SJCRH30 (cell line): Measurements from ENCODE around the gene GRIK4. TPM values are rescaled to one million over a fixed set of nuclear protein-coding genes. Genes with fewer than 3 reads are reported as not detected.

Source experiments
- DNase-seq, 2 experiments: peaks; one replicate each; pipeline ENCODE4 v3.0.0-alpha.2; 2015 to 2020
- H3K27ac ChIP-seq: fragments of 250-450 bp; sonication (Bioruptor Pico); 2 replicates; pipeline ENCODE4 v1.5.1; 2020; ENCODE audit warnings: mild to moderate bottlenecking, moderate library complexity
- H3K27me3 ChIP-seq: fragments of 250-450 bp; sonication (Bioruptor Pico); 2 replicates; pipeline ENCODE4 v1.5.1; 2020; ENCODE audit warnings: mild to moderate bottlenecking, moderate library complexity
- H3K36me3 ChIP-seq: fragments of 250-450 bp; sonication (Bioruptor Pico); 2 replicates; pipeline ENCODE4 v1.5.1; 2020; ENCODE audit warnings: mild to moderate bottlenecking, moderate library complexity
- H3K4me1 ChIP-seq: fragments of 250-450 bp; sonication (Bioruptor Pico); 2 replicates; pipeline ENCODE4 v1.5.1; 2020; ENCODE audit warnings: mild to moderate bottlenecking, moderate library complexity
- H3K4me3 ChIP-seq: fragments of 250-450 bp; sonication (Bioruptor Pico); 2 replicates; pipeline ENCODE4 v1.5.1; 2020; ENCODE audit warnings: mild to moderate bottlenecking, moderate library complexity
- H3K9me3 ChIP-seq: fragments of 250-450 bp; sonication (Bioruptor Pico); replicated peaks from 2 replicates; pipeline ENCODE4 v1.5.1; 2020; ENCODE audit warnings: mild to moderate bottlenecking, moderate library complexity
- total RNA-seq: library from RNA; depleted of rRNA; stranded (reverse); fragments of >200 nt; shearing (Covaris generic); gene quantifications from 2 replicates; pipeline ENCODE4 v1.2.3, GENCODE V29; 2014

GRIK4 gene
- total RNA-seq, 1 experiment from 2014 or later: not detected

- no peaks in the 10 kb centered on the region for H3K36me3 ChIP-seq
- no peak overlapping the region for H3K4me3 ChIP-seq
- H3K27ac ChIP-seq: no peak overlapping the region
- DNase-seq: no peak
- no peaks in the 10 kb centered on the region for H3K27me3 ChIP-seq
- H3K9me3 ChIP-seq: no peaks in the 10 kb centered on the region
- H3K4me1 ChIP-seq: no peaks in the 10 kb centered on the region
Observed at GRCh38 chr11:120869097-120869496, 357.5 kb downstream of the GRIK4 start.

DNA sequence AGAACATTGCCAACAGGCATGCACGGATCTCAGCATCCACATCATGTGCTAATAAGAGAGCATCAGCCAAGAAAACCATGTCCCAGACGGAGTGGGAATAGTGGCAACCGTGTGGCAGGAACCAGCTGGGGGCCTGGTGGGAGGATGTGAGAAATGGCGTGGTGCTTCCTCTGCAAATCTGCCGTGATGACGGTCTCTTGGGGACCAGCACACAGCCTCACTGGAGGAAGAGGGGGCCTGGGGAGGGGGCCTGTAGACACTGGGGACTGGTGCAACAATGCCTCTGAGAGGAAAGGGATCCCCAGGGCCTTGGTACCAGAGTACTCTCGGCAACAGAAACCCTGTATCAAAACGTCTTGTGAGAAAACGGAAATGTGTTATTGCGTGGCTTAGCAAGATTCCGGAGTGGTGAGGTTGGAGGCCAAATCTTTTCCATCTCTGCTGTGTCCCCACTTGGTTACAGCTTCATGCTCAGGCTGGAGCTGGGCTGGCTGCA lies 358.0 kb downstream of the GRIK4 start:
- no peaks in the 10 kb centered on the region for H3K36me3 ChIP-seq
- no peak for DNase-seq
- H3K27me3 ChIP-seq: no peaks in the 10 kb centered on the region
- H3K4me1 ChIP-seq: no peaks in the 10 kb centered on the region
- no peaks in the 10 kb centered on the region for H3K9me3 ChIP-seq
- H3K27ac ChIP-seq: no peak overlapping the region
- H3K4me3 ChIP-seq: no peak overlapping the region

- H3K9me3 ChIP-seq: no peaks in the 10 kb centered on the region
Observed at GRCh38 chr11:120871194-120871593, 359.6 kb downstream of the GRIK4 start.

DNA sequence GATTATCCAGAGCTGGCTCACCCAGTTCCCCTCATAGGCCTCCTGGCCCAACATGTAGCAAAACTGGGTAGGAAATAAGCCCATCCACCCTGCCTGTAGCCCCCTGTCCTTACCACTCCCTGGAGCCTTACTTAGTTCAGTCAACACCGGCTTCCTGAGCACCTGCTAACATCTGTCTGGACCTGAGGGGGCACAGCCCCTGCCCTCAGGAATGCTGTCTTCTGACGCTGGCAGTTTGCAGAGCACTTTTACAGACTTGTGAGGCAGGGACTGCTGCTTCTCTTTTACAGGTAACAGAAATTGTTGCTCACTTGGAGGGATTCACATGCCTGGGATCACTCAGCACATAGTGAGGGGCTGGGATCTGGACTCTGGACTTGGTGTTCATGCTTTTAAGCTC lies 360.4 kb downstream of the GRIK4 start:
- DNase-seq: no peak
- Histone ChIP-seq H3K9me3 (no peaks in the 10 kb centered on the region), H3K27me3 (no peaks in the 10 kb centered on the region), H3K27ac (no peak overlapping the region), H3K36me3 (no peaks in the 10 kb centered on the region), H3K4me3 (no peak overlapping the region), H3K4me1 (no peaks in the 10 kb centered on the region)

More at GRCh38 chr11:120871194-120871593, 359.6 kb downstream of the GRIK4 start:
- H3K4me3 ChIP-seq: no peak overlapping the region
- H3K4me1 ChIP-seq: no peaks in the 10 kb centered on the region
- no peak for DNase-seq
- no peaks in the 10 kb centered on the region for H3K27me3 ChIP-seq
- no peak overlapping the region for H3K27ac ChIP-seq
- H3K36me3 ChIP-seq: no peaks in the 10 kb centered on the region

GRCh38 chr11:120873966-120874735 lies 362.6 kb downstream of the GRIK4 start:
- no peaks in the 10 kb centered on the region for H3K9me3 ChIP-seq
- no peak for DNase-seq
- H3K4me3 ChIP-seq: no peak overlapping the region
- H3K4me1 ChIP-seq: no peaks in the 10 kb centered on the region
- no peak overlapping the region for H3K27ac ChIP-seq
- no peaks in the 10 kb centered on the region for H3K36me3 ChIP-seq
- H3K27me3 ChIP-seq: no peaks in the 10 kb centered on the region

GRCh38 chr11:120875986-120876385 lies 364.4 kb downstream of the GRIK4 start:
- H3K27me3 ChIP-seq: peaks cover 6% of the 10 kb centered on the region; the same call in 1 of the 2 replicates
- H3K4me1 ChIP-seq: no peaks in the 10 kb centered on the region
- no peaks in the 10 kb centered on the region for H3K9me3 ChIP-seq
- H3K27ac ChIP-seq: no peak overlapping the region
- H3K36me3 ChIP-seq: no peaks in the 10 kb centered on the region
- no peak for DNase-seq
- no peak overlapping the region for H3K4me3 ChIP-seq

DNA sequence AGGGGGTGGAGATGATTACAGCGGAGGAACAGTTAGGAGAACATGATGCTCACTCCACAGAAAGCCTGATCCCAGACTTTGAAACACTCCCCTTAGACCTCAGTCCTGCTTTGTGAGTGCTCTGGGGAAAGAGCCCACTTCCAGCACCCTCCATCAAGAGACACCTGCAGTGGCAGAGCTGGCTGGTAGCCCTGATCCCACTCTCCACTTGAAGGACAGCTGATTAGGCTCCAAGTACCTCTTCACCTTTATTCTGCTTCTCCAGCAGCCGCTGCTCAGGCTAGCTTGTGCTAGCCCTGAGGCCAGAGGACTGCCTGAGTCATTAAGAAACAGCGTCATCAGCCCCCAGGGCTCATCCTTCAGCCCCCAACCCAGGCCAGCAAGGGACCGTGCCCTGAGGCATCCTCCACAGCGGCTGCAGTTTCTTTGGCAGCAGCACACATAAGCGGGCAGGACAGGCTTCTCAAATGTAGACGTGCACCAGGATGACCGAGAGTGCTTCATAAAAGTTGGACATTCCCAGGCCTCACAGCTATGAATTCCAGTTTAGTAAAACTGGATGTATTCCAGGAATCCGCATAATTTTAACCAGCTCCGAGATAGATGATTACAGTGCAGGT lies 366.3 kb downstream of the GRIK4 start:
- no peaks in the 10 kb centered on the region for H3K4me1 ChIP-seq
- DNase-seq: no peak
- no peak overlapping the region for H3K27ac ChIP-seq
- no peaks in the 10 kb centered on the region for H3K36me3 ChIP-seq
- H3K4me3 ChIP-seq: no peak overlapping the region
- no peaks in the 10 kb centered on the region for H3K9me3 ChIP-seq
- H3K27me3 ChIP-seq: peaks cover 6% of the 10 kb centered on the region; the same call in 1 of the 2 replicates

DNA sequence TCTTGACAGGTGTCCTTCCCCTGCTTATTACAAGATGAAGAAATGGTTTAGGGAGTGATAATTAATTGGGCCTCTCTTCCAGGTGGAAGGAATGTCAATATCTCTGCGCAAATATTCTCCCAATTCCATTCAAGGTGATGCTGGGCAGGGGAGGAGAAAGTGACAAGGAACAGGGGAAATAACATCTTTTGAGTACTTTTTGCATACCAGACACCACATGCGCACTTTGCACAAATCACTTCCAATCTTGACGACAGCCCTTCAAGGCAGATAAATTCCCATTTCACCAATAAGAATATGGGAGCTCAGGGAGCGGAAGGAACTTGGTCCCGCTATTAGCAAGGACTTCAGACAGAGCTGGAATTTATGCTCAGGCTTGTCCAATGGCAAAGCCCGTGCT lies 367.2 kb downstream of the GRIK4 start:
- H3K4me1 ChIP-seq: no peaks in the 10 kb centered on the region
- no peak overlapping the region for H3K27ac ChIP-seq
- no peak for DNase-seq
- peaks cover 8% of the 10 kb centered on the region; the same call in 1 of the 2 replicates for H3K27me3 ChIP-seq
- no peaks in the 10 kb centered on the region for H3K9me3 ChIP-seq
- H3K4me3 ChIP-seq: no peak overlapping the region
- H3K36me3 ChIP-seq: no peaks in the 10 kb centered on the region

GRCh38 chr11:120880498-120881175 lies 369.1 kb downstream of the GRIK4 start:
- Histone ChIP-seq H3K4me3 (no peak overlapping the region), H3K36me3 (no peaks in the 10 kb centered on the region), H3K9me3 (no peaks in the 10 kb centered on the region), H3K27me3 (peaks cover 9% of the 10 kb centered on the region; the same call in 1 of the 2 replicates), H3K27ac (no peak overlapping the region), H3K4me1 (no peaks in the 10 kb centered on the region)
- no peak for DNase-seq

DNA sequence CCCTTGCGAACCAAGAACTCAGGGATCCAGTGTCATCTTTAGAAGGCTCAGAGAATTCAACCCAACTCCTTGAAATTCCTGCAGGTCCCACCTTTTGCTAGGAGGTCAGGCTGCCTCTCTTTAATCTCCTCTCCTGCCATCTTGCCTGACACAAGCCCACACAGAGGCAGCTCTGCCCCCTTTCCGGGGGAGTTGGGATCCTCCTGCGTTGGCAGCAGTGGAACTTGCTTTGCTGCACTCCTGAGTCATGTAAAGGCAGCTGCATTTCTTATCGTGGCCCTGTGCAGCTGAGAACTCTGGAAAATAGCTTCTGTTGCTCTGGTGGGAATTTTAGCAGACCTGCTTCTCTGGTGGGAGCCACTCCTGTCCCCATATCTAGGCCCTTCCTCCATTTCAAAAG lies 370.0 kb downstream of the GRIK4 start:
- peaks cover 9% of the 10 kb centered on the region; the same call in 1 of the 2 replicates for H3K27me3 ChIP-seq
- no peak for DNase-seq
- no peak overlapping the region for H3K27ac ChIP-seq
- no peaks in the 10 kb centered on the region for H3K9me3 ChIP-seq
- no peak overlapping the region for H3K4me3 ChIP-seq
- H3K36me3 ChIP-seq: no peaks in the 10 kb centered on the region
- no peaks in the 10 kb centered on the region for H3K4me1 ChIP-seq

- Histone ChIP-seq H3K9me3 (no peaks in the 10 kb centered on the region), H3K4me3 (no peak overlapping the region), H3K27me3 (peaks cover 9% of the 10 kb centered on the region; the same call in 1 of the 2 replicates), H3K4me1 (no peaks in the 10 kb centered on the region), H3K36me3 (no peaks in the 10 kb centered on the region), H3K27ac (no peak overlapping the region)
- DNase-seq: no peak
Observed at GRCh38 chr11:120882175-120882574, 370.6 kb downstream of the GRIK4 start.

- Histone ChIP-seq H3K4me1 (no peaks in the 10 kb centered on the region), H3K36me3 (no peaks in the 10 kb centered on the region), H3K9me3 (no peaks in the 10 kb centered on the region), H3K4me3 (no peak overlapping the region), H3K27ac (no peak overlapping the region), H3K27me3 (peaks cover 9% of the 10 kb centered on the region; the same call in 1 of the 2 replicates)
- no peak for DNase-seq
Observed at GRCh38 chr11:120883404-120884080, 372.0 kb downstream of the GRIK4 start.

DNA sequence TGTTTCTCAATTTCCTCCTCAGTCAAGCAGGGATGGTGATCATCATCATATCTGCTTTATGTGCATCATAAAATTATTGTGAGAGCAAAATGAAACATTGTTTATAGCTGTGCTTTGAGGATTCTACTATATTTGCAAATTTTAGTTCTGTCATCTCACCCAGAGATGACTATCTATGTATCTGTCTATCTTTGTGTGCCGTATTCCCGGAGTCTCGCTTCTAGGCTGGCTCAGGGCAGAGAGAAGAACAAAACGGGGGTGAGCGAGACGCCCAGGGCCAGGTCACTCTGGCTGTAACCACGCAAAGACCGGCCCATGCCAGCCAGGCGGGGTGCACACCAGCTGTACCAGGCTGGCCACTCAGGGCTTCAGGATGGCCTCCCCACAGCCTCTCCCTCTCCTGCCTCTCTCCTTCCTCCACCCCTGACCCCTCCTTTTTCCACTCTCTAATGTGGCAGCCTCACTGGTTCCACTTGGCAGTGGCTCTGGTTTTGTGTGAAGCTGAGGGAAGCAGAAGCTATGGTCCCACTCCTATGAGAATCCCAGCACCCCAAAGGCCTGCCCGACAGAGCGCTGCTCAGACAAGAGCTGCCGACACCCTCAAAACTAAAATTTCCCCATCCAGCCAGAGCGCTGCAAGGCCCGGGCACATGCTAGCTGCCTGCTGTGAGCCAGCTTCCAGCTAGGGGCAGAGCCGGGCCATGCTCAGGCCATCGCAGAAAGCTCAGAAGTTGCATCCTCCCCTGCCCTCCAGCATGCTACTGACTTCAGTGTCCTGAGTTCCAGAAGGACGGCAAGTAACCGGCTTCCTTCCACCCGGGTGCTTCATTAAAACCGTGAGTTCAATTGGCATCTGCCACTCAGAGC lies 372.8 kb downstream of the GRIK4 start:
- no peak overlapping the region for H3K4me3 ChIP-seq
- H3K4me1 ChIP-seq: no peaks in the 10 kb centered on the region
- no peaks in the 10 kb centered on the region for H3K9me3 ChIP-seq
- peaks cover 9% of the 10 kb centered on the region; the same call in 1 of the 2 replicates for H3K27me3 ChIP-seq
- no peak for DNase-seq
- H3K36me3 ChIP-seq: no peaks in the 10 kb centered on the region
- no peak overlapping the region for H3K27ac ChIP-seq
